PFSK-1 (cell line): ENCODE measurements around the gene AFM.

ENCODE experiments used
- FOXP2 ChIP-seq: optimal IDR thresholded peaks from 2 replicates; pipeline ENCODE3; 2011; ENCODE audit warnings: borderline replicate concordance, control low read depth, inconsistent platforms; ENCODE audit not compliant: insufficient read depth; ENCODE audit errors: extremely low read length, extremely low read depth
- POLR2AphosphoS5 ChIP-seq: IDR thresholded peaks from 2 replicates; pipeline ENCODE4 v1.6.1; 2012; ENCODE audit warnings: low read depth, mild to moderate bottlenecking, control low read depth, low read length, moderate library complexity
- SIN3A ChIP-seq: IDR thresholded peaks from 2 replicates; pipeline ENCODE4 v1.6.1; 2012; ENCODE audit warnings: mild to moderate bottlenecking, low read length, moderate library complexity, borderline replicate concordance; ENCODE audit not compliant: insufficient read depth
- TAF1 ChIP-seq: IDR thresholded peaks from 2 replicates; pipeline ENCODE4 v1.6.1; 2012; ENCODE audit warnings: low read length, control low read depth, borderline replicate concordance; ENCODE audit not compliant: insufficient read depth
- TF ChIP-seq, protein P1 (sequence below), 2 experiments: IDR thresholded peaks; 2 replicates each; pipeline versions ENCODE4 v1.6.1 to v1.8.0; 2011 to 2012; ENCODE audit warnings: low read depth in 2 of 2, low read length in 2 of 2, control low read depth in 1 of 2, inconsistent platforms in 1 of 2, mild to moderate bottlenecking in 1 of 2, moderate library complexity in 1 of 2; ENCODE audit not compliant: insufficient read depth in 1 of 2

The AFM gene

DNA sequence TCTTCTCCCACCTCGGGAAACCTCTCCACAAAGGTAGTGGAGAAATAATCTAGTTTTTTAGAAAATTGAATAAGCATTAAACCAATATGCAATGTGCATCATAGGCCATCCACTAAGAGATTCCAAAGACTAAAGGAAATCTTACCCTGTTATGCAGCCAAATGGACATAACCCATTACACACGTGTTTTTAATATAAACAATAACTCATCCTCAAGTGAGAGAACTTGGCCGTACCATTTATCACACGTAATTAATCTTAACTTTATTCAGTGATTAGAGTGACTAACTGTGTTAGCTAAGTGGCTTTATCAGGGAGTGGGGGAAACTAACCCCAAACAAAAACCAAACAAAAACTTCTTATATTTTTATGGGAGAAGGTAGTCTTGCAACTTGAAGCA is 57.8 kb downstream of the AFM start:
- no peak for TF ChIP-seq SIN3A

DNA sequence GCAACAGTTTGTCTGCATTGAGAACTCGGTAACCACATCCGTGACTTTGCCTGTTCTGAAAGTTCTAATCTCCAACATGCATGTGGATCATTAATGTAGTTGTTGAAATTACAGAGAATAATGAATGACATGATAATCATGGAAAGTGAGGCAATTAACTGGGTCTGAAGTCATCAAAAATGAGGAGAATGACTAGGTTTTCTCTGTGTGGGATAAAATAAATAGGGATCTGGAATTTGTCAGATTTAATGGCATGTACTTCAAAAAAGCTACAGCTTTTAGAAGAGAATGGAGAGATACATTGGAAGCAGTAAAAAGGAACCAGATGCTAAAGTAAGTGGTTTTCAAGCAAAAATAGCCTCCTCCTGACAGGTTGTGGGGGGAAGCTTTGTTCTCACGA is 59.3 kb downstream of the AFM start:
- no peak for TF ChIP-seq SIN3A
- TF ChIP-seq TAF1 = no peak
- no peak for TF ChIP-seq POLR2AphosphoS5
- TF ChIP-seq, protein P1, sequence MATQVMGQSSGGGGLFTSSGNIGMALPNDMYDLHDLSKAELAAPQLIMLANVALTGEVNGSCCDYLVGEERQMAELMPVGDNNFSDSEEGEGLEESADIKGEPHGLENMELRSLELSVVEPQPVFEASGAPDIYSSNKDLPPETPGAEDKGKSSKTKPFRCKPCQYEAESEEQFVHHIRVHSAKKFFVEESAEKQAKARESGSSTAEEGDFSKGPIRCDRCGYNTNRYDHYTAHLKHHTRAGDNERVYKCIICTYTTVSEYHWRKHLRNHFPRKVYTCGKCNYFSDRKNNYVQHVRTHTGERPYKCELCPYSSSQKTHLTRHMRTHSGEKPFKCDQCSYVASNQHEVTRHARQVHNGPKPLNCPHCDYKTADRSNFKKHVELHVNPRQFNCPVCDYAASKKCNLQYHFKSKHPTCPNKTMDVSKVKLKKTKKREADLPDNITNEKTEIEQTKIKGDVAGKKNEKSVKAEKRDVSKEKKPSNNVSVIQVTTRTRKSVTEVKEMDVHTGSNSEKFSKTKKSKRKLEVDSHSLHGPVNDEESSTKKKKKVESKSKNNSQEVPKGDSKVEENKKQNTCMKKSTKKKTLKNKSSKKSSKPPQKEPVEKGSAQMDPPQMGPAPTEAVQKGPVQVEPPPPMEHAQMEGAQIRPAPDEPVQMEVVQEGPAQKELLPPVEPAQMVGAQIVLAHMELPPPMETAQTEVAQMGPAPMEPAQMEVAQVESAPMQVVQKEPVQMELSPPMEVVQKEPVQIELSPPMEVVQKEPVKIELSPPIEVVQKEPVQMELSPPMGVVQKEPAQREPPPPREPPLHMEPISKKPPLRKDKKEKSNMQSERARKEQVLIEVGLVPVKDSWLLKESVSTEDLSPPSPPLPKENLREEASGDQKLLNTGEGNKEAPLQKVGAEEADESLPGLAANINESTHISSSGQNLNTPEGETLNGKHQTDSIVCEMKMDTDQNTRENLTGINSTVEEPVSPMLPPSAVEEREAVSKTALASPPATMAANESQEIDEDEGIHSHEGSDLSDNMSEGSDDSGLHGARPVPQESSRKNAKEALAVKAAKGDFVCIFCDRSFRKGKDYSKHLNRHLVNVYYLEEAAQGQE (IDR thresholded peaks at IDR 0.05; ENCODE audit: insufficient read depth in 1 of 2, low read depth in 2 of 2, low read length in 2 of 2) = no peak
- no peak for TF ChIP-seq FOXP2

DNA sequence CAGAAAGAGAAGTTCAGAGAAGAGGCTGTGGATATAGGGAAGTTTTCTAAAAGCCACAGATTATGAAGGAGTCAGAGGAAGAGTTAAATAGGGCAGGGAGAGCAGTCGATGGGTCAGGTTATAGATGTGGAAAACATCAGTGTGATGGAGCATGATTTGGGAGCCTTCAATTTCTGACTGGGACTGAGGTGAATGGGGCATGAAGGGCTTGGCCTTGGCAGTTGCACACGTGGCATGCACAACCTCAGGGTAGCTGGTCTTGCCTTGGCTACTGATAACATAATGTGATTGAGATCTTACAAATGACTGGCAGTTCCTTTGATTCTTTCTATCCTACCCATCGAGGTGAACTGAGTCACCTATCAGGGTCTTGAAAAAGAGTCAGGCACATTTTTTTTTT is 59.7 kb downstream of the AFM start:
- TF ChIP-seq, protein P1 (IDR thresholded peaks at IDR 0.05; ENCODE audit: insufficient read depth in 1 of 2, low read depth in 2 of 2, low read length in 2 of 2) = no peak
- TF ChIP-seq FOXP2 = no peak
- TF ChIP-seq TAF1 = no peak
- TF ChIP-seq POLR2AphosphoS5 = no peak
- TF ChIP-seq SIN3A = no peak

DNA sequence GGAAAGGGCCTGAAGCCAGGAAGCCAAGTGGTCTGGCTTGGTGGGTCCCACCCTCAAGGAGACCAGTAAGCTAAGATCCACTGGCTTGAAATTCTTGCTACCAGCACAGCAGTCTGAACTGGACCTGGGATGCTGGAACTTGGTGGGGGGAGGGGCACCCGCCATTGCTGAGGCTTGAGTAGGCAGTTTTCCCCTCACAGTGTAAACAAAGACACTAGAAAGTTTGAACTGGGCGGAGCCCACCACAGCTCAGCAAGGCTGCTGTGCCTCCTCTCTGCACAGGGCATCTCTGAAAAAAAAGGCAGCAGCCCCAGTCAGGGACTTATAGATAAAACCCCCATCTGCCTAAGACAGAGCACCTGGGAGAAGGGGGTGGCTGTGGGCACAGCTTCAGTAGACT is 63.1 kb downstream of the AFM start:
- no peak for TF ChIP-seq POLR2AphosphoS5
